HepG2 (cell line): ENCODE results near the gene ZNF644. TPM values are rescaled to one million over a fixed set of nuclear protein-coding genes. Genes with fewer than 3 reads are reported as not detected.

Experiments
- ATAC-seq: fragments of 200-7000 bp; cut with Tn5 transposase; 3 replicates; pipeline ENCODE4 v1.9.1; 2020; ENCODE audit warnings: mild to moderate bottlenecking, moderate library complexity
- BruUV-seq: library from RNA; stranded (reverse); fragments of 400-500 nt; replicated peaks from 2 replicates; lab custom pipeline; 2021; lab: Mats Ljungman, UMichigan
- CTCF ChIA-PET: fragments of 300-600 bp; formaldehyde crosslinking; extraction: SDS; loops from one replicate; lab custom pipeline; 2021; ENCODE audit warnings: low total read pairs, inconsistent platforms, low intra/inter-chr PET ratio; lab: Yijun Ruan, JAX
- POLR2A ChIA-PET: fragments of 350-600 bp; sonication (Branson Sonifier 250); formaldehyde crosslinking; loops from one replicate; lab custom pipeline; 2020; ENCODE audit warnings: antibody characterized with exemption, inconsistent platforms; lab: Yijun Ruan, JAX
- DNase-seq: peaks from one replicate; pipeline ENCODE4 v3.0.0-alpha.2; 2015; ENCODE audit warnings: low spot score
- FAIRE-seq: peaks from 3 replicates; lab custom pipeline; 2011; peaks lifted over from hg19 to GRCh38; lab: Jason Lieb, UNC
- H2AFZ ChIP-seq: one replicate; pipeline ENCODE4 v1.6.1; 2011; ENCODE audit warnings: low read length, inconsistent platforms
- H3K27ac ChIP-seq: fragments of 300-600 bp; 3 replicates; pipeline ENCODE4 v1.8.0; 2011; ENCODE audit warnings: mixed run types, mild to moderate bottlenecking, mixed read lengths, low read length, inconsistent platforms; ENCODE audit not compliant: insufficient read depth; ENCODE audit errors: extremely low read length
- H3K27me3 ChIP-seq, 2 experiments: fragments of 200-600 bp in 1 of 2; 2 replicates in 1 of 2; 3 replicates in 1 of 2; pipeline versions ENCODE4 v1.6.0 to v1.8.0; 2011; ENCODE audit warnings: low read length in 2 of 2, mild to moderate bottlenecking in 2 of 2, moderate library complexity in 2 of 2, inconsistent platforms in 1 of 2; ENCODE audit not compliant: insufficient read depth in 2 of 2, control insufficient read depth in 1 of 2
- H3K36me3 ChIP-seq, 2 experiments: fragments of 200-600 bp in 1 of 2; replicated peaks in 1 of 2; 2 replicates in 1 of 2; 3 replicates in 1 of 2; pipeline versions ENCODE4 v1.5.1 to v1.8.0; 2011; ENCODE audit warnings: low read length in 2 of 2, inconsistent platforms in 1 of 2; ENCODE audit not compliant: insufficient read depth in 2 of 2, control insufficient read depth in 1 of 2
- H3K4me1 ChIP-seq: 2 replicates; pipeline ENCODE4 v1.5.1; 2012; ENCODE audit warnings: low read length, inconsistent platforms; ENCODE audit not compliant: insufficient read depth
- H3K4me2 ChIP-seq: 2 replicates; pipeline ENCODE4 v1.6.0; 2011; ENCODE audit warnings: low read depth, low read length, inconsistent platforms
- H3K4me3 ChIP-seq, 3 experiments: fragments of 200-600 bp in 1 of 3; sonication (generic), shearing (Covaris generic) in 1 of 3; replicated peaks in 1 of 3; 2 replicates each; pipeline ENCODE4 v1.5.1; 2011 to 2016; ENCODE audit warnings: low read length in 3 of 3, inconsistent platforms in 2 of 3, low read depth in 2 of 3, mild to moderate bottlenecking in 2 of 3, control low read depth in 1 of 3, mixed read lengths in 1 of 3; ENCODE audit not compliant: insufficient read depth in 1 of 3
- H3K79me2 ChIP-seq: one replicate; pipeline ENCODE4 v1.6.1; 2011; ENCODE audit warnings: low read length, inconsistent platforms; ENCODE audit not compliant: insufficient read depth
- H3K9ac ChIP-seq: 2 replicates; pipeline ENCODE4 v1.6.0; 2011; ENCODE audit warnings: mild to moderate bottlenecking, low read depth, low read length, inconsistent platforms; ENCODE audit not compliant: insufficient read depth
- H3K9me3 ChIP-seq: 2 replicates; pipeline ENCODE4 v1.5.1; 2012; ENCODE audit warnings: mild to moderate bottlenecking, low read length
- H4K20me1 ChIP-seq: 2 replicates; pipeline ENCODE4 v1.6.0; 2011; ENCODE audit warnings: inconsistent platforms, mild to moderate bottlenecking, low read length, moderate library complexity; ENCODE audit not compliant: insufficient read depth
- CERS6 ChIP-seq: sonication (generic); formaldehyde crosslinking; IDR thresholded peaks from 2 replicates; pipeline ENCODE4 v1.5.0; 2020; ENCODE audit warnings: missing genetic modification reagents
- GATAD1 ChIP-seq: IDR thresholded peaks from 2 replicates; pipeline ENCODE4 v1.6.1; 2016; ENCODE audit warnings: missing genetic modification reagents, missing compliant biosample characterization
- ISL2 ChIP-seq: sonication (generic); formaldehyde crosslinking; IDR thresholded peaks from 2 replicates; pipeline ENCODE4 v1.5.0; 2020; ENCODE audit warnings: missing genetic modification reagents
- JUN ChIP-seq: sonication (generic); formaldehyde crosslinking; IDR thresholded peaks from 2 replicates; pipeline ENCODE4 v1.4.0; 2020; ENCODE audit warnings: mild to moderate bottlenecking, missing genetic modification reagents
- NR2F1 ChIP-seq, 2 experiments: fragments of 450-650 bp in 1 of 2; formaldehyde crosslinking in 1 of 2; IDR thresholded peaks; 2 replicates each; pipeline versions ENCODE4 v1.5.0 to v1.6.1; 2016 to 2020; ENCODE audit warnings: mild to moderate bottlenecking in 1 of 2, missing compliant biosample characterization in 1 of 2, missing genetic modification reagents in 1 of 2, moderate library complexity in 1 of 2
- NR2F6 ChIP-seq, 2 experiments: IDR thresholded peaks; 2 replicates each; pipeline ENCODE4 v1.6.1; 2016; ENCODE audit warnings: antibody characterized with exemption in 1 of 2, mild to moderate bottlenecking in 1 of 2
- PAX8 ChIP-seq: sonication (generic); formaldehyde crosslinking; IDR thresholded peaks from 2 replicates; pipeline ENCODE4 v1.8.0; 2022; ENCODE audit warnings: mild to moderate bottlenecking, missing genetic modification reagents, borderline replicate concordance
- ZBTB8A ChIP-seq: sonication (generic); formaldehyde crosslinking; IDR thresholded peaks from 2 replicates; pipeline ENCODE4 v1.4.0; 2020; ENCODE audit warnings: mild to moderate bottlenecking, low read depth, missing genetic modification reagents, borderline replicate concordance
- ZNF101 ChIP-seq: sonication (generic); formaldehyde crosslinking; IDR thresholded peaks from 2 replicates; pipeline ENCODE4 v1.4.0; 2020; ENCODE audit warnings: mild to moderate bottlenecking, low read depth, missing genetic modification reagents, borderline replicate concordance
- ZNF317 ChIP-seq: sonication (generic); formaldehyde crosslinking; IDR thresholded peaks from 2 replicates; pipeline ENCODE4 v1.5.0; 2020; ENCODE audit warnings: mild to moderate bottlenecking, missing genetic modification reagents
- ZNF337 ChIP-seq: sonication (generic); formaldehyde crosslinking; IDR thresholded peaks from 2 replicates; pipeline ENCODE4 v1.5.1; 2020; ENCODE audit warnings: missing genetic modification reagents, low read depth, mild to moderate bottlenecking, borderline replicate concordance
- ZNF782 ChIP-seq: sonication (generic); formaldehyde crosslinking; IDR thresholded peaks from 2 replicates; pipeline ENCODE4 v1.4.0; 2020; ENCODE audit warnings: missing genetic modification reagents, mild to moderate bottlenecking, borderline replicate concordance
- WGBS: methylation state at CpG from one replicate; pipeline ENCODE4 v1.1.6; 2017; ENCODE audit warnings: low lambda C conversion rate; 5-methylcytosine and 5-hydroxymethylcytosine counted together
- in situ Hi-C: cut with HindIII; loops from 2 replicates; pipeline ENCODE4 v1.10.0; 2017; ENCODE audit warnings: low pct_unique_long_range_greater_than_20kb; ENCODE audit not compliant: extremely low pct_ligation_motif_present
- intact Hi-C: fragments of 100-400 bp; cut with micrococcal nuclease; formaldehyde crosslinking; loops from one replicate; pipeline ENCODE4 v1.10.0; 2022; ENCODE audit not compliant: unreplicated experiment
- polyA plus RNA-seq, 8 experiments: library from polyadenylated mRNA; depleted of rRNA in 3 of 8; stranded (reverse) in 7 of 8; unstranded in 1 of 8; fragments of >200 nt; fragmentation: Illumina TruSeq in 4 of 8; extraction: Trizol in 4 of 8; gene quantifications; 2 replicates each; pipeline versions ENCODE4 v1.2.1 to v1.2.3, GENCODE V29; 2011 to 2016; ENCODE audit warnings: low read depth in 4 of 8, missing spikeins in 1 of 8, mixed read lengths in 1 of 8; ENCODE audit not compliant: insufficient read depth in 1 of 8
- total RNA-seq, 5 experiments: library from RNA; depleted of rRNA; stranded (reverse); fragments of >200 nt; fragmentation: Illumina TruSeq; extraction: Trizol; gene quantifications; 2 replicates each; pipeline ENCODE4 v1.2.3, GENCODE V29; 2016; ENCODE audit warnings: low read depth in 1 of 5
- TF ChIP-seq, protein P1 (sequence below): sonication (generic); formaldehyde crosslinking; IDR thresholded peaks from 2 replicates; pipeline ENCODE4 v1.8.1; 2023; ENCODE audit warnings: mild to moderate bottlenecking, inconsistent platforms, moderate library complexity, missing genetic modification reagents, borderline replicate concordance

ZNF644 gene
- total and polyA plus RNA-seq, 2 of the 13 experiments (the other 11 are each of a cell fraction or from before 2014, with no cell fraction given): 17.7 to 51.7 TPM

- no peak for TF ChIP-seq JUN (CRISPR knock-in tag)
Observed at GRCh38 chr1:90881034-90881433, 140.8 kb downstream of the ZNF644 start (continued).

DNA sequence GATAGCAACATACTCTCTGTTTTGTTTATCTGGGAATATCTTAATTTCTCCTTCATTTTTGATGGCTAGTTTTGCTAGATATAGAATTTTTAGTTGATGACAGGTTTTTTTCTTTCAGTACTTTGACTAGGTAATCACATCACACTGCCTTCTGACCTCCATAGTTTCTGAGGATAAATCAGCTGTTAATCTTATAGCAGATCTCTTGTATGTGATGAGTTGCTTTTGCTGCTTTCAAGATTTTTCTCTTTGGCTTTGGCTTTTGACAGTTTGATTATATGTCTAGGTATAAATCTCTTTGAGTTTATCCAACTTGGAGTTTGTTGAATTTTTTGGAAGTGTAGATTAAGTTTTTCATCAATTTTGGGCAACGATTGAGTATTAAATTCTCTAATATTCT lies 142.6 kb downstream of the ZNF644 start:
- no peak overlapping the region for H3K9ac ChIP-seq
- H3K27me3 ChIP-seq: 0 out of 5 replicates have a peak, but pooled peaks cover 0 to 3% of the 10 kb centered on the region in 2 experiments
- peaks cover 38% of the 10 kb centered on the region for H3K9me3 ChIP-seq
- H3K4me1 ChIP-seq: no peaks in the 10 kb centered on the region
- in situ Hi-C loops: no loop called here
- ChIA-PET POLR2A (no interaction called here), CTCF (no interaction called here)
- no peaks in the 10 kb centered on the region for H3K79me2 ChIP-seq
- FAIRE-seq (no peak), ATAC-seq (no peak), DNase-seq (no peak)
- no peak overlapping the region for H3K4me2 ChIP-seq
- BruUV-seq: no TSS peak
- TF ChIP-seq NR2F1 (CRISPR knock-in tag; IDR thresholded peaks at IDR 0.05) (0 out of 4 replicates have a peak, but pooled peaks of 1 of the 2 experiments have one; percentile 29), ZNF337 (no peak), PAX8 (no peak), CERS6 (CRISPR knock-in tag) (no peak), NR2F6 (IDR thresholded peaks at IDR 0.05) (peak; percentile 53), NR2F6 (CRISPR knock-in tag; IDR thresholded peaks at IDR 0.05) (no peak), ZNF317 (peak; percentile 100), ZBTB8A (CRISPR knock-in tag) (no peak), ISL2 (no peak), ZNF782 (CRISPR knock-in tag) (no peak), ZNF101 (CRISPR knock-in tag) (no peak), GATAD1 (CRISPR knock-in tag) (no peak)
- TF ChIP-seq, protein P1, sequence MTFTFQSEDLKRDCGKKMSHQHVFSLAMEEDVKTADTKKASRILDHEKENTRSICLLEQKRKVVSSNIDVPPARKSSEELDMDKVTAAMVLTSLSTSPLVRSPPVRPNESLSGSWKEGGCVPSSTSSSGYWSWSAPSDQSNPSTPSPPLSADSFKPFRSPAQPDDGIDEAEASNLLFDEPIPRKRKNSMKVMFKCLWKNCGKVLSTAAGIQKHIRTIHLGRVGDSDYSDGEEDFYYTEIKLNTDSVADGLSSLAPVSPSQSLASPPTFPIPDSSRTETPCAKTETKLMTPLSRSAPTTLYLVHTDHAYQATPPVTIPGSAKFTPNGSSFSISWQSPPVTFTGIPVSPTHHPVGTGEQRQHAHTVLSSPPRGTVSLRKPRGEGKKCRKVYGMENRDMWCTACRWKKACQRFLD: no peak
- no peak overlapping the region for H2AFZ ChIP-seq
- H3K4me3 ChIP-seq: no peak overlapping the region
- no peaks in the 10 kb centered on the region for H4K20me1 ChIP-seq
- no peak overlapping the region for H3K27ac ChIP-seq
- intact Hi-C loops: no loop called here
- WGBS: 6% methylated on average over 1 of the region's 1 CpG
- H3K36me3 ChIP-seq: no peaks in the 10 kb centered on the region
